HUES48 (cell line): Measurements from ENCODE around the gene SDK2.

Source experiments
- H3K27ac ChIP-seq: one replicate; pipeline ENCODE4 v1.7.0; 2013; ENCODE audit warnings: low read depth, low read length, inconsistent platforms
- H3K27me3 ChIP-seq: 2 replicates; pipeline ENCODE4 v1.6.1; 2013; ENCODE audit warnings: mild to moderate bottlenecking, low read length; ENCODE audit not compliant: control insufficient read depth, insufficient read depth
- H3K36me3 ChIP-seq: 2 replicates; pipeline ENCODE4 v1.6.1; 2013; ENCODE audit warnings: low read length; ENCODE audit not compliant: control insufficient read depth, insufficient read depth
- H3K4me1 ChIP-seq: 2 replicates; pipeline ENCODE4 v1.6.1; 2013; ENCODE audit warnings: mild to moderate bottlenecking, low read length; ENCODE audit not compliant: control insufficient read depth, insufficient read depth
- H3K4me3 ChIP-seq: 2 replicates; pipeline ENCODE4 v1.5.1; 2013; ENCODE audit warnings: mild to moderate bottlenecking, low read depth, low read length
- H3K9ac ChIP-seq: 2 replicates; pipeline ENCODE4 v1.6.1; 2013; ENCODE audit warnings: mild to moderate bottlenecking, low read depth, low read length, moderate library complexity
- H3K9me3 ChIP-seq: 2 replicates; pipeline ENCODE4 v1.6.1; 2013; ENCODE audit warnings: low read length; ENCODE audit not compliant: control insufficient read depth, insufficient read depth

Gene SDK2

GRCh38 chr17:73650617-73651200 lies 6.5 kb upstream of the SDK2 start:
- peaks cover 12% of the 10 kb centered on the region; the same call in 1 of the 2 replicates for H3K4me1 ChIP-seq
- H3K4me3 ChIP-seq: no peak overlapping the region
- H3K9ac ChIP-seq: no peak overlapping the region
- no peaks in the 10 kb centered on the region for H3K36me3 ChIP-seq
- H3K27me3 ChIP-seq: peaks cover 31% of the 10 kb centered on the region
- no peak overlapping the region for H3K27ac ChIP-seq
- no peaks in the 10 kb centered on the region for H3K9me3 ChIP-seq

DNA sequence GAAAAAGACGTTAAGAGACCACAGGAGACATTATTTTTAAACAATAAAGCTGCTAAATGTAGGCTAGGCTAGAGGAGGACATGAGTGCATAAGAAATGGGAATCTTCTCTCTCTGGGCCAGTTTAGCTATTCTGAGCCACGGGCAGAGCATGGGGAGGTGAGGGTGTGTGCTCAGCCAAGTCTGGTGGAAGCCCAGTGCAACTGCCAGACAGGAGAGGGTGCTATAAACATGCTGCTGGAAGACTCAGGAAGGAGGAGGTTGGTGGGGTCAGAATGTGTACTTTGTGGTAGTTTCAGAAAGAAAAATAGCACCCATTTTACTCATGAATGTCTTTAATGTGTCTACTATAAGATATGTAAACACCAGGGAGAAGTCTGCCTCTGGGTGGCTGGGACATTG lies 5.9 kb upstream of the SDK2 start:
- Histone ChIP-seq H3K4me1 (peaks cover 15% of the 10 kb centered on the region; the same call in 1 of the 2 replicates), H3K27me3 (peaks cover 36% of the 10 kb centered on the region), H3K27ac (no peak overlapping the region), H3K36me3 (no peaks in the 10 kb centered on the region), H3K9me3 (no peaks in the 10 kb centered on the region), H3K4me3 (no peak overlapping the region), H3K9ac (no peak overlapping the region)

- H3K4me3 ChIP-seq: no peak overlapping the region
- H3K27me3 ChIP-seq: peaks cover 45% of the 10 kb centered on the region
- H3K27ac ChIP-seq: no peak overlapping the region
- no peak overlapping the region for H3K9ac ChIP-seq
- H3K9me3 ChIP-seq: no peaks in the 10 kb centered on the region
- H3K36me3 ChIP-seq: no peaks in the 10 kb centered on the region
- peaks cover 15% of the 10 kb centered on the region; the same call in 1 of the 2 replicates for H3K4me1 ChIP-seq
Observed at GRCh38 chr17:73648974-73649373, 4.7 kb upstream of the SDK2 start.

- Histone ChIP-seq H3K4me3 (no peak overlapping the region), H3K4me1 (peaks cover 15% of the 10 kb centered on the region; the same call in 1 of the 2 replicates), H3K36me3 (no peaks in the 10 kb centered on the region), H3K9me3 (no peaks in the 10 kb centered on the region), H3K27me3 (peaks cover 50% of the 10 kb centered on the region), H3K27ac (no peak overlapping the region), H3K9ac (no peak overlapping the region)
Observed at GRCh38 chr17:73648543-73648820, 4.2 kb upstream of the SDK2 start.

- no peak overlapping the region for H3K27ac ChIP-seq
- no peak overlapping the region for H3K4me3 ChIP-seq
- no peaks in the 10 kb centered on the region for H3K36me3 ChIP-seq
- no peak overlapping the region for H3K9ac ChIP-seq
- H3K27me3 ChIP-seq: peaks cover 55% of the 10 kb centered on the region
- H3K9me3 ChIP-seq: no peaks in the 10 kb centered on the region
- peaks cover 15% of the 10 kb centered on the region; the same call in 1 of the 2 replicates for H3K4me1 ChIP-seq
Observed at GRCh38 chr17:73647772-73648542, 3.7 kb upstream of the SDK2 start.

DNA sequence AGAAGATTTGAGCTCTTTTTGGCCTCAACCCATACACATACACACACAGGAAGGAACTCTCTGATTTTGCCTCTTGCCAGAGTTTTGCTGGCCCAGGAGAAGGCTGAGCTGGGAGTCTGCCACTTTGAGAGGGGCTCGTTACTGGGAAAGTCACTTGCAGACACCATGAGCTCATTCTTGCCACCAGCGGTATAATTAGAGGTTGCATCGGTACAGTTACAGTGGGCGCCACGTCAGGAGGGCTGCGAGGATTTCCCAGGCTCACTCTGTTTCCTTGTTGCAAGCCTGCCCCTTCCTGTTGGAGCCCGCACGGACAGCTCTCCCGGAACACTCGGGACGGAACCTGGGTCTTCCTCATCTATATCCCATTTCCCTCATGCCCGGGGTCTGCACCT lies 3.1 kb upstream of the SDK2 start:
- no peaks in the 10 kb centered on the region for H3K9me3 ChIP-seq
- H3K4me1 ChIP-seq: peaks cover 15% of the 10 kb centered on the region; the same call in 1 of the 2 replicates
- no peak overlapping the region for H3K27ac ChIP-seq
- no peaks in the 10 kb centered on the region for H3K36me3 ChIP-seq
- H3K9ac ChIP-seq: no peak overlapping the region
- H3K4me3 ChIP-seq: no peak overlapping the region
- peaks cover 62% of the 10 kb centered on the region for H3K27me3 ChIP-seq

- no peak overlapping the region for H3K9ac ChIP-seq
- no peak overlapping the region for H3K27ac ChIP-seq
- peaks cover 19% of the 10 kb centered on the region; the same call in 1 of the 2 replicates for H3K4me1 ChIP-seq
- H3K4me3 ChIP-seq: no peak overlapping the region
- peaks cover 68% of the 10 kb centered on the region for H3K27me3 ChIP-seq
- no peaks in the 10 kb centered on the region for H3K36me3 ChIP-seq
- H3K9me3 ChIP-seq: no peaks in the 10 kb centered on the region
Observed at GRCh38 chr17:73646409-73647300, 2.4 kb upstream of the SDK2 start.

DNA sequence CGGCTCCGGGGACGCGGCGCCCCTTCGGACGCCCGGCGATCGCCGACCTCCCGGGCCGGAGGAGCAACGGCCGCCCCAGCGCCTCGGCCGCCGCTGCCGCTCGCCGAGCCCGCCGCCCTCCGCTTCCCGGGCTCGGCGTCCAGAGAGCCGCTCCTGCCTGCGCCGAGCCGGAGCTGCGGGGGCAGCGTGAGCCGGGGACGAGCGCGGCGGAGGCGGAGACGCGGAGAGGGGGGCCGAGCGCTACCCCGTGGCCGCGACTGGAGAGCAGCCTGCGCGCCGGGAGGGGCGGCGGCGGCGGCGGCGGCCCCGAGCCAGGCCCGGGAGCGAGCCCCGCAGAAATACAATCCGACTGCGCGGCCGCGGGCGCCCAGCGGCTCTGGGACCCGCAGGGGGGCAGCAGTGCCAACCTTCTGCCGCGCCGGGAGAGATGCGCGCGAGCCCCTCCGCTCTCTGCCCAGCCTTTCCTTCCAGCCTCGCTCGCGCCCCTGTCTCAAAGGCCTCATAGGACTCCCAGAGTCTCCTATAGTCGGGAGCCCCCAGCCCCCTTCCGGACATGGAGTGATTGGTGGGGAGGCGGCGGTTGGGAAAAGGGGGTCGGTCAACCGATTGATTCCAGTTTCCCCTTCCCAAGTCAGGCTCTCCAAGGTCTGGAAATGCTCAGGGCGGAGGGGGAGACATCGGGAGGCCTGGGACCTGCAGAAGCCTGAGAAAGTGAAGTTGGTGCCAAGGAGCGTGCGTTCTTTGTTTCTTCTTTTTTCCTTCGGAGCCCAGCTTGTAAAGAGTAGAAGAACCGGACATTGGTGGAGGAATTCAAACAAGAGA lies 1.0 kb upstream of the SDK2 start:
- H3K27me3 ChIP-seq: peaks cover 76% of the 10 kb centered on the region
- H3K36me3 ChIP-seq: no peaks in the 10 kb centered on the region
- no peak overlapping the region for H3K27ac ChIP-seq
- H3K9me3 ChIP-seq: no peaks in the 10 kb centered on the region
- no peak overlapping the region for H3K9ac ChIP-seq
- H3K4me3 ChIP-seq: peak overlapping the region; percentile 79
- H3K4me1 ChIP-seq: peaks cover 21% of the 10 kb centered on the region; the same call in 1 of the 2 replicates

DNA sequence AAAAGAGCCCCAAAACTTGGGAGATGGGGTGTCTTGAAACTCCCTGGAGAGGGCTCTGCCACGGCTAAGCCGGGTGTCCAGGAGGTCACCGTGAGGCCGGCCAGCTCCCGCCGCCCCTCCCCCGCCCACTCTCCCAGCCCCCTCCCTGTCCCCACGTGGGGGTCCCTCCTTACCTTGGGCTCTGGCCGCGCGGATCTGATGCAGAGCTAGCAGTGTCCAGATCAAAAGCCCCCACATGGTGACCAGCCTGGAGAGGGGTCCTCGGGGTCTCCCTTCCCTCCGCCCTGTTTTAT lies 447 bp downstream of the SDK2 start:
- H3K27ac ChIP-seq: no peak overlapping the region
- no peaks in the 10 kb centered on the region for H3K9me3 ChIP-seq
- H3K27me3 ChIP-seq: peaks cover 76% of the 10 kb centered on the region
- H3K4me1 ChIP-seq: peaks cover 21% of the 10 kb centered on the region; the same call in 1 of the 2 replicates
- H3K9ac ChIP-seq: no peak overlapping the region
- peak overlapping the region; percentile 79 for H3K4me3 ChIP-seq
- H3K36me3 ChIP-seq: no peaks in the 10 kb centered on the region

DNA sequence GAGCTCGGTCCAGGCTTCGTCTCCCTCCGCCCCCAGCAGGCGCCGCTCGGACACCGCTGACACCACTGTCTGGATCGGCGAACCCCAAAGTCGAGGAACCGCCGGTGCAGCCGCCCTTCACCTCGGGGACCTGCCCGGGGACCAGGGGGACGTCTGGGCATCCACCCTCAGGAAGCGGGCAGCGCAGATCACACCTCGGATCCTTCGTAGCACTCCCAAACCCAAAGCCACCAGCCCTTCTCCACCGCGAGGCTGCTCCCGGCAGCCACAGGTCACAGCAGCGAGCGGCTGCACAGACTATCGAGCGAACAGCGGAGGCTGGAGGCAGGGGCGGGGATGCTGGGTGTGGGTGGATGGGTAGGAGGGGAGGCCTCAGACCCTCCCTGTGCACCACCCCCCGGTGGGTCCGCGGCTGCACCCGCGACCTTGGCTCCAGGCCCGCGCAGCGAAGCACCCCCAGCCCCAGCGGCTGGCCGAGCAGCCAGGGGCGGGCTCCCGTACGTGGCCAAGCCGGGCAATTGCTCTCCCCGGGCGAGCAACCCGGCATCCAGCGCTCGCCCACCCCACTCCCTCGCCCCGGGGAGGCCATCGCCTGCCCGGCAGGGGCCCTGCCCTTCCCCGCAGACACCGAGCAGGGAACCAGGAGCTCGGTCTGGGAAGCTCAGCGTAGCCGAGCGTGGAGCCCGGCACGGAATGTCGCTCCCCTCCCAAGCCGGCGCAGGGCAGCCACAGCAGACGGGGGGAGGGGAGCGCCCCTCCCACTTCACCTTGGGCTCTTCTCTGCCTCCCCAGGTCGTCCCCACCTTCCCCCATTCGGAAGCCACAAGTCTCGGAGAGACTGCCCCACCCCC lies 1.0 kb downstream of the SDK2 start:
- Histone ChIP-seq H3K36me3 (no peaks in the 10 kb centered on the region), H3K27ac (no peak overlapping the region), H3K9ac (no peak overlapping the region), H3K9me3 (no peaks in the 10 kb centered on the region), H3K27me3 (peaks cover 70% of the 10 kb centered on the region), H3K4me3 (peak overlapping the region; percentile 79), H3K4me1 (peaks cover 21% of the 10 kb centered on the region; the same call in 1 of the 2 replicates)
